ENCODE data around the gene AKIP1.

- no peak for TF ChIP-seq CTCF (IDR thresholded peaks at IDR 0.05)
- no peak for TF ChIP-seq EZH2 (IDR thresholded peaks at IDR 0.05)
- no peak for TF ChIP-seq EZH2phosphoT487 (IDR thresholded peaks at IDR 0.05)
Measured at GRCh38 chr11:8917157-8917825, 6.3 kb downstream of the AKIP1 start.
